ENCODE results near the gene UNC5C. TPM values are rescaled to one million over a fixed set of nuclear protein-coding genes. Genes with fewer than 3 reads are reported as not detected.
A peak's percentile ranks its signal among the peaks of the same experiment; 100 is the strongest.

The UNC5C gene
- total RNA-seq, 1 donor from 2014 or later, result 0.97 TPM

- no peak overlapping the region for H3K27ac Mint-ChIP-seq (ENCODE audit: unreplicated experiment)
Observed at GRCh38 chr4:95590615-95591014, 41.8 kb upstream of the UNC5C start.

DNA sequence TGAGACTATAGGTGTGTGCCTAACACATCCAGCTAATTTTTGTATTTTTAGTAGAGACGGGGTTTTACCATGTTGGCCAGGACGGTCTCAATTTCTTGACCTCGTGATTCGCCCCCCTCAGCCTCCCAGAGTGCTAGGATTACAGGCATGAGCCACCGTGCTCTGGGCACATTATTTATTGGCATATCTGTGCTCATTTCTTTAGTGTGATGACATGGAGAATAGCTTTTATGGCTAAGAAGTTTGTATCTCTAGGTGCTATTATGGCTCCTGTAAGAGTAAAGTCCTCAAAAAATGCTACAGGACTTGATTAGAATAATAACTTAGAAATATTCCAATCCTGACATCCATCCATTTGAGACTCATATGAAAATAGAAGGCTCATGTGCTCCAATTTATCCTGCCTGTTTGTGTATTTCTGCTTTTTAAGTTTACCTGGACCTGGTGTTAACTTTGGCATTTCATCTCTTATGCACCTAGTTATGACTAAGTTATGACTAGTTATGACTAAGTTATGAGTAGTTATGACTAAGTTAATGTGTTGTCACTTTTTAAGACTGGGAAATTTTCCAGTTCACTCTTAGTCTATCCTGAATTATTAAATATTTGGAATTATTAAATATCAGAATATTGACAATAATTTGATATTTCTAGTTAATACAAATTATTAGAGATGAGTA lies 36.4 kb upstream of the UNC5C start:
- Mint-ChIP-seq H3K27me3 (ENCODE audit: unreplicated experiment) (no peaks in the 10 kb centered on the region), H3K9me3 (ENCODE audit: unreplicated experiment) (no peaks in the 10 kb centered on the region), H3K27ac (ENCODE audit: unreplicated experiment) (no peak overlapping the region), H3K4me3 (ENCODE audit: unreplicated experiment) (no peak overlapping the region), H3K36me3 (ENCODE audit: low read depth, unreplicated experiment) (no peaks in the 10 kb centered on the region), H3K4me1 (ENCODE audit: unreplicated experiment) (no peaks in the 10 kb centered on the region)
- TF ChIP-seq CTCF (IDR thresholded peaks at IDR 0.05; ENCODE audit: unreplicated experiment), result no peak
- no peak for DNase-seq (ENCODE audit: low spot score)

More at GRCh38 chr4:95590615-95591014, 41.8 kb upstream of the UNC5C start:
- Mint-ChIP-seq H3K27me3 (ENCODE audit: unreplicated experiment) (no peaks in the 10 kb centered on the region), H3K9me3 (ENCODE audit: unreplicated experiment) (no peaks in the 10 kb centered on the region), H3K4me3 (ENCODE audit: unreplicated experiment) (no peak overlapping the region), H3K36me3 (ENCODE audit: low read depth, unreplicated experiment) (no peaks in the 10 kb centered on the region), H3K4me1 (ENCODE audit: unreplicated experiment) (no peaks in the 10 kb centered on the region)
- no peak for TF ChIP-seq CTCF (IDR thresholded peaks at IDR 0.05; ENCODE audit: unreplicated experiment)
- no peak for DNase-seq (ENCODE audit: low spot score)

DNA sequence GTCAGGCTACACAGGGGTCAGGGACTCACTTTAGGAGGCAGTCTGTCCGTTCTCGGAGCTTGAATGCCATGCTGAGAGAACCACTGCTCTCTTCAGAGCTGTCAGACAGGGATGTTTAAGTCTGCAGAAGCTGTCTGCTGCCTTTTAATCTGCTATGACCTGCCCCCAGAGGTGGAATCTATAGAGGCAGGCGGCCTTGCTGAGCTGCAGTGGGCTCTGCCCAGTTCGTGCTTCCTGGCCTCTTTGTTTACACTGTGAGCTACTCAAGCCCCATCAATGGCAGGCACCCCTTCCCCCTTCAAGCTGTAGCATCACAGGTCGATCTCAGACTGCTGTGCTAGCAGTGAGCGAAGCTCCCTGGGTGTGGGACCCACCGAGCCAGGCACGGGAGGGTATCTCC lies 31.5 kb upstream of the UNC5C start:
- H3K27me3 Mint-ChIP-seq (ENCODE audit: unreplicated experiment), result peaks cover 3% of the 10 kb centered on the region
- H3K36me3 Mint-ChIP-seq (ENCODE audit: low read depth, unreplicated experiment), result peaks cover 5% of the 10 kb centered on the region
- DNase-seq (ENCODE audit: low spot score), result no peak
- TF ChIP-seq CTCF (IDR thresholded peaks at IDR 0.05; ENCODE audit: unreplicated experiment), result no peak
- H3K27ac Mint-ChIP-seq (ENCODE audit: unreplicated experiment), result no peak overlapping the region
- no peaks in the 10 kb centered on the region for H3K4me1 Mint-ChIP-seq (ENCODE audit: unreplicated experiment)
- H3K4me3 Mint-ChIP-seq (ENCODE audit: unreplicated experiment), result no peak overlapping the region
- no peaks in the 10 kb centered on the region for H3K9me3 Mint-ChIP-seq (ENCODE audit: unreplicated experiment)

GRCh38 chr4:95572304-95572991 lies 23.7 kb upstream of the UNC5C start:
- no peak for TF ChIP-seq CTCF (IDR thresholded peaks at IDR 0.05; ENCODE audit: unreplicated experiment)
- Mint-ChIP-seq H3K27me3 (ENCODE audit: unreplicated experiment) (peaks cover 5% of the 10 kb centered on the region), H3K4me1 (ENCODE audit: unreplicated experiment) (peaks cover 7% of the 10 kb centered on the region), H3K27ac (ENCODE audit: unreplicated experiment) (peak overlapping the region; percentile 76), H3K36me3 (ENCODE audit: low read depth, unreplicated experiment) (no peaks in the 10 kb centered on the region), H3K4me3 (ENCODE audit: unreplicated experiment) (no peak overlapping the region), H3K9me3 (ENCODE audit: unreplicated experiment) (no peaks in the 10 kb centered on the region)
- DNase-seq (ENCODE audit: low spot score), result peak; percentile 70

- Mint-ChIP-seq H3K9me3 (ENCODE audit: unreplicated experiment) (no peaks in the 10 kb centered on the region), H3K27ac (ENCODE audit: unreplicated experiment) (no peak overlapping the region), H3K4me1 (ENCODE audit: unreplicated experiment) (peaks cover 7% of the 10 kb centered on the region), H3K4me3 (ENCODE audit: unreplicated experiment) (no peak overlapping the region), H3K36me3 (ENCODE audit: low read depth, unreplicated experiment) (no peaks in the 10 kb centered on the region), H3K27me3 (ENCODE audit: unreplicated experiment) (peaks cover 5% of the 10 kb centered on the region)
- DNase-seq (ENCODE audit: low spot score), result no peak
- no peak for TF ChIP-seq CTCF (IDR thresholded peaks at IDR 0.05; ENCODE audit: unreplicated experiment)
Observed at GRCh38 chr4:95571577-95571976, 22.8 kb upstream of the UNC5C start.
